Right lobe of liver (tissue), 4 donors: ENCODE results near the gene DYNC1I1.

Source experiments
- POLR2A ChIP-seq: fragments of 450-650 bp; IDR thresholded peaks from one replicate; pipeline ENCODE4 v1.6.1; 2017; ENCODE audit warnings: antibody characterized with exemption, mild to moderate bottlenecking
- TF ChIP-seq, protein P1 (sequence below), 4 donors: fragments of 200-600 bp in 3 of 4; fragments of 450-650 bp in 1 of 4; IDR thresholded peaks; one replicate each; pipeline versions ENCODE4 v1.5.1 to v1.8.0; 2016 to 2022; ENCODE audit warnings: antibody characterized with exemption in 4 of 4, mild to moderate bottlenecking in 2 of 4
- donor health status: DM: no; HTN: no; CAD: no.
- donor health status: DM: no; HTN: no; CAD: no.
- donor health status: DM: no; HTN: yes; CAD: no.

GRCh38 chr7:95915731-95916130 lies 143.4 kb downstream of the DYNC1I1 start:
- TF ChIP-seq POLR2A = no peak
- TF ChIP-seq, protein P1, sequence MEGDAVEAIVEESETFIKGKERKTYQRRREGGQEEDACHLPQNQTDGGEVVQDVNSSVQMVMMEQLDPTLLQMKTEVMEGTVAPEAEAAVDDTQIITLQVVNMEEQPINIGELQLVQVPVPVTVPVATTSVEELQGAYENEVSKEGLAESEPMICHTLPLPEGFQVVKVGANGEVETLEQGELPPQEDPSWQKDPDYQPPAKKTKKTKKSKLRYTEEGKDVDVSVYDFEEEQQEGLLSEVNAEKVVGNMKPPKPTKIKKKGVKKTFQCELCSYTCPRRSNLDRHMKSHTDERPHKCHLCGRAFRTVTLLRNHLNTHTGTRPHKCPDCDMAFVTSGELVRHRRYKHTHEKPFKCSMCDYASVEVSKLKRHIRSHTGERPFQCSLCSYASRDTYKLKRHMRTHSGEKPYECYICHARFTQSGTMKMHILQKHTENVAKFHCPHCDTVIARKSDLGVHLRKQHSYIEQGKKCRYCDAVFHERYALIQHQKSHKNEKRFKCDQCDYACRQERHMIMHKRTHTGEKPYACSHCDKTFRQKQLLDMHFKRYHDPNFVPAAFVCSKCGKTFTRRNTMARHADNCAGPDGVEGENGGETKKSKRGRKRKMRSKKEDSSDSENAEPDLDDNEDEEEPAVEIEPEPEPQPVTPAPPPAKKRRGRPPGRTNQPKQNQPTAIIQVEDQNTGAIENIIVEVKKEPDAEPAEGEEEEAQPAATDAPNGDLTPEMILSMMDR (IDR thresholded peaks at IDR 0.05) = no peak
